ENCODE results near the gene GGA2.

GRCh38 chr16:23519282-23519681 lies 9.0 kb upstream of the GGA2 start:
- TF ChIP-seq CTCF (conservative IDR thresholded peaks at IDR 0.05 in 1 of 2, IDR thresholded peaks at IDR 0.05 in 1 of 2; ENCODE audit: low read depth in 1 of 2, low read length in 2 of 2) (no peak), EZH2 (IDR thresholded peaks at IDR 0.05; ENCODE audit: low read length, missing control alignments) (no peak)
